LNCaP clone FGC (cell line): ENCODE data around the gene GPR162.

Source experiments
- DNase-seq: peaks from one replicate; pipeline ENCODE4 v3.0.0-alpha.2; 2011; ENCODE audit warnings: low read depth
- H3K4me3 ChIP-seq: 2 replicates; pipeline ENCODE4 v1.5.1; 2011; ENCODE audit warnings: mild to moderate bottlenecking, low read depth, low read length, control low read depth
- TF ChIP-seq, protein P1 (sequence below): IDR thresholded peaks from 2 replicates; pipeline ENCODE4 v1.5.1; 2012; ENCODE audit warnings: mild to moderate bottlenecking; ENCODE audit not compliant: control insufficient read depth, insufficient read depth; ENCODE audit errors: extremely low read depth

Gene GPR162

DNA sequence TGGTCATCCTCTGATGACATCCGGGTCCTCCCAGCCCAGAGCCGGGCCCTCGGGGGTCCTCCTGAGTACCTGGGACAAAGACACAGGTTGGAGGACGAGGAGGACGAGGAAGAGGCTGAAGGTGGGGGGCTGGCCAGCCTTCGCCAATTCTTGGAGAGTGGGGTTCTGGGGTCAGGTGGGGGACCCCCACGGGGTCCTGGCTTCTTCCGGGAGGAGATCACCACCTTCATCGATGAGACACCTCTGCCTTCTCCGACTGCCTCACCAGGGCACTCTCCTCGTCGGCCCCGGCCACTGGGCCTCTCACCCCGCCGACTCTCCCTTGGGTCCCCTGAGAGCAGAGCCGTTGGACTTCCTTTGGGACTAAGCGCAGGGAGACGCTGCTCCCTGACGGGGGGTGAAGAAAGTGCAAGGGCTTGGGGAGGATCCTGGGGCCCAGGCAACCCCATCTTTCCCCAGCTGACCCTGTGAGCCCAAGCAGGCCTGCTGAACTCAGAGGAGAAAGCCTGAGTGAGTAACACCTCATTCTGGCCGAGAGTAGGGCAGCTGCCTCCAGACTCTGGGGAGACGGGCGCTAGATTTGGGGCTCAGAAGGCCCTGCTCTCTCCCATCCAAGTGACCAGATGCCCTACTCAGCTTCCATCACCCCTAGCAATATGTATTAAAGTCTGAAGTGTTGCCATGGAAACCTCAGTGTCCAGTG is 5.3 kb downstream of the GPR162 start:
- no peak overlapping the region for H3K4me3 ChIP-seq
- DNase-seq: no peak
- TF ChIP-seq, protein P1, sequence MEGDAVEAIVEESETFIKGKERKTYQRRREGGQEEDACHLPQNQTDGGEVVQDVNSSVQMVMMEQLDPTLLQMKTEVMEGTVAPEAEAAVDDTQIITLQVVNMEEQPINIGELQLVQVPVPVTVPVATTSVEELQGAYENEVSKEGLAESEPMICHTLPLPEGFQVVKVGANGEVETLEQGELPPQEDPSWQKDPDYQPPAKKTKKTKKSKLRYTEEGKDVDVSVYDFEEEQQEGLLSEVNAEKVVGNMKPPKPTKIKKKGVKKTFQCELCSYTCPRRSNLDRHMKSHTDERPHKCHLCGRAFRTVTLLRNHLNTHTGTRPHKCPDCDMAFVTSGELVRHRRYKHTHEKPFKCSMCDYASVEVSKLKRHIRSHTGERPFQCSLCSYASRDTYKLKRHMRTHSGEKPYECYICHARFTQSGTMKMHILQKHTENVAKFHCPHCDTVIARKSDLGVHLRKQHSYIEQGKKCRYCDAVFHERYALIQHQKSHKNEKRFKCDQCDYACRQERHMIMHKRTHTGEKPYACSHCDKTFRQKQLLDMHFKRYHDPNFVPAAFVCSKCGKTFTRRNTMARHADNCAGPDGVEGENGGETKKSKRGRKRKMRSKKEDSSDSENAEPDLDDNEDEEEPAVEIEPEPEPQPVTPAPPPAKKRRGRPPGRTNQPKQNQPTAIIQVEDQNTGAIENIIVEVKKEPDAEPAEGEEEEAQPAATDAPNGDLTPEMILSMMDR: no peak

DNA sequence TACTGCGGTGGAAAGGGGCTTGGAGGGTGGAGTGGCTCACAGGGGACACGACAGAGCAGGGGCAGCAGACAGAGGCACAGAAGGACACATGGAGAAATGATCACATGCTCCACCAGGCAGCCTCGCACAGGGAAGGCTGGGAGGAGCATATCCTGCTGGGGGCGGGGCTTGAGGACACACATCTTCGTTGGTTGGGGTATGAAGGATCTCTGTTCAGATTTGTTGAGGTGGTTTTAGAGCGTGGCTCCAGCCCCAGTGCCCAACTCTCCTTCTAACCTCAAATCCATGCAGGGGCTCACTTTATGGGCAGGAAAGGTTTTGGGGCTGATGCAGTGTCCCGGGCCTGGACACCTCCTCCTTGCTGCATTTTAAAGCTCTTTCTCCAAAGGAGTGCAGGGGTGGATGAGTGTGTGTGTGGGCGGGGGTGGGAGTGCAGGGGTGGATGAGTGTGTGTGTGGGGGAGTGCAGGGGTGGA is 5.9 kb downstream of the GPR162 start:
- TF ChIP-seq, protein P1: no peak
- H3K4me3 ChIP-seq: no peak overlapping the region
- DNase-seq: no peak

DNA sequence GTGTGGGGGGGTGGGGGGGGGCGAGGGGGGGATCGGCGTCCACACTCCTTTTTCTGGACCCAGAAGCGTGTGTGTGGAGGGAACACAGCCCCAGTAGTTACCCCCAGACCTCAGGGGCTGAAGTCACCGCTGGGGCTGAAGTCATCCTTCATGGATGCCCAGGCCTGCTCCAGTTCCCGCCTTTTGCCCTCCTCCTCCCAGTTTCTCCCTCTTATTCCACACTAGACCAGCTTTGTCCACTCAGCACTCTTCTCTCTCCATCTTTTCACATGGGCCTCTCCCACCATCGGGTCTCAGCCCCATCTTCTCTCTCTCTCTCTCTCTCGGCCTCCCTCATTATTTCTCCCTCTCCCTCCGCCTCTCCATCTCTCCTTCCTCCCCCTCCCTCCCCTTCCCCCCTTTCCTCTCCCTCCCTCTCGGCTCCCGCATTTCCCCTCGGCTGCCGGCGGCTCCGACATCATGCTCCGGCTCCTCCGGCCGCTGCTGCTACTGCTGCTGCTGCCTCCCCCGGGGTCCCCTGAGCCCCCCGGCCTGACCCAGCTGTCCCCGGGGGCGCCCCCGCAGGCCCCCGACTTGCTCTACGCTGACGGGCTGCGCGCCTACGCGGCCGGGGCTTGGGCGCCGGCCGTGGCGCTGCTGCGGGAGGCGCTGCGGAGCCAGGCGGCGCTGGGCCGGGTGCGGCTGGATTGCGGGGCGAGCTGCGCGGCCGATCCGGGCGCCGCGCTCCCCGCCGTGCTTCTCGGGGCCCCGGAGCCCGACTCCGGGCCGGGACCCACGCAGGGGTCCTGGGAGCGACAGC is 6.6 kb downstream of the GPR162 start, which contains the start of gene P3H3:
Gene P3H3 (plus strand): TSS at position 426 of the 799 bp plus-strand sequence. CDS start 34 bp downstream, at position 460.
- no peak for DNase-seq
- TF ChIP-seq, protein P1: peak; percentile 25; the same call in 1 of the 2 replicates

DNA sequence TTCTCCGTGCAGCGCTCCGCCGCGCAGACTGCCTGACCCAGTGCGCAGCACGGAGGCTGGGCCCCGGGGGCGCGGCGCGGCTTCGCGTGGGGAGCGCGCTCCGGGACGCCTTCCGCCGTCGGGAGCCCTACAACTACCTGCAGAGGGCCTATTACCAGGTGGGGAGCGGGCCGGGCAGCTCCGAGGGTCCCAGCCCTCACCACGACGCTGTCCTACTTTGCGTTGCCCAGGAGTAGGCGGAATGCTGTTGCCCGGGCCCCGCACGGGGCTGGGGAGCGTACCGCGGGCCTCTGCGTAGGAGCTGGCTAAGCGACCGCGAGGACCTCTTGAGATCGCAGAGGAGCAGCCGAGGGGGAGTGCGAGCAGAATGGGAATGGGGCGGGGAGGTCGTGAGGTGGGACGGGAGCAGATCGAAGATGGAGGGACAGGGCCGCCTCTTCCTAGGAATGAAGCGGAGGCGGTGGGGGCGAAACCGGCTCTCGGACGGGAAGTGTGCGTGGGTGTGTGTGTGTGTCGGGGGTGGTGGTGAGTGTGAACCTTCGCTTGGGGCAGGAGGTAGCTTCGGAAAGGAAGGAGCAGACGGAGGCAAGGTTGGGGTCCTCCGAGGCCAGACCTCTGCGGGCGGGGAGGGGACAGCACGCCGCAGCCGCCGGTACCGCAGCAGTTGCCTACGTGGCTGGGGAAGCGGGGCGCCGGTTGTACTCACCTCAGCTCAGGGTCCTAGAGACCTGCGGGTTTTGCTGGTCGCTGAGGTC is 7.3 kb downstream of the GPR162 start:
- TF ChIP-seq, protein P1: no peak
- DNase-seq: no peak
- peak overlapping the region; percentile 23 for H3K4me3 ChIP-seq

More for the DNA sequence above, 6.6 kb downstream of the GPR162 start, which contains the start of gene P3H3:
- H3K4me3 ChIP-seq: peak within 1 kb of the TSS; percentile 23

DNA sequence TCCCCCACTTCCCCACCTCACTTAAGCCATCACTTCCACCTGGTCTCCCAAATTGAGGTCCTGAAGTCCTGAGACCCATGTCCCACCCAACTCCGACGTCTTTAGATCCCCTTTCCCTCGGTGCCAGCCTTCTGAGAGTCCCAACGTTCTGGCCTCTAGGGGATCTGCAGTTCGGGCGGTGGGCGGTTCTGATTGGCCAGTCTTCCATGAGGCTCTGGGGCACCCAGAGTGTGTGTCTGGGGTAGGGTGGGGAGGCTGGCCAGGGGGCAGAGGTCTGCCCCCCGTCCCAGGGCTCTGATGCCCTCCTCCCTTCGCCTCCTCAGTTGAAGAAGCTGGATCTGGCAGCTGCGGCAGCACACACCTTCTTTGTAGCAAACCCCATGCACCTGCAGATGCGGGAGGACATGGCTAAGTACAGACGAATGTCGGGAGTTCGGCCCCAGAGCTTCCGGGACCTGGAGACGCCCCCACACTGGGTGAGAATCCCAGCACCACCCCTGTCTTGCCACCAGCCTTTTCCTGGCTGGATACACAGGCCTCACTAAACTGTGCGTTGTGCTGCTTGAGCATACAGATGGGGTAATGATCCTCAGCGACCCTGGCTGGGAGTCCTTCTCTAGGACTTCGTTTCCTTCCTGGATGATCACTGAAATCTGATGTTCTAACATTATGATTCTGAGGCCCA is 8.1 kb downstream of the GPR162 start:
- no peak overlapping the region for H3K4me3 ChIP-seq
- DNase-seq: no peak

More for the DNA sequence above, 8.1 kb downstream of the GPR162 start:
- TF ChIP-seq, protein P1: no peak
